ENCODE data around the gene PCOLCE2. TPM values are rescaled to one million over a fixed set of nuclear protein-coding genes. Genes with fewer than 3 reads are reported as not detected.

The PCOLCE2 gene
- total and polyA plus RNA-seq, 10 of the 15 experiments (the other 5 are each of a cell fraction or from before 2014, with no cell fraction given), result 0.11 to 7.6 (median 0.40) TPM

GRCh38 chr3:142861926-142862325 is 27.0 kb downstream of the PCOLCE2 start:
- ChIA-PET SMC1A (ENCODE audit: uncharacterized antibody, unreplicated experiment) (no interaction called here), CTCF (no interaction called here), POLR2A (no interaction called here), RAD21 (ENCODE audit: unreplicated experiment) (no interaction called here)
- TF ChIP-seq, protein P1, sequence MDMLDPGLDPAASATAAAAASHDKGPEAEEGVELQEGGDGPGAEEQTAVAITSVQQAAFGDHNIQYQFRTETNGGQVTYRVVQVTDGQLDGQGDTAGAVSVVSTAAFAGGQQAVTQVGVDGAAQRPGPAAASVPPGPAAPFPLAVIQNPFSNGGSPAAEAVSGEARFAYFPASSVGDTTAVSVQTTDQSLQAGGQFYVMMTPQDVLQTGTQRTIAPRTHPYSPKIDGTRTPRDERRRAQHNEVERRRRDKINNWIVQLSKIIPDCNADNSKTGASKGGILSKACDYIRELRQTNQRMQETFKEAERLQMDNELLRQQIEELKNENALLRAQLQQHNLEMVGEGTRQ (IDR thresholded peaks at IDR 0.05; ENCODE audit: borderline replicate concordance, low read depth, low read length), result no peak
- intact Hi-C loops (cut with micrococcal nuclease; ENCODE audit: unreplicated experiment), result no loop called here
- no peak overlapping the region for H3K9ac ChIP-seq (ENCODE audit: control insufficient read depth, insufficient read depth, low read length)
- H3K27ac ChIP-seq (ENCODE audit: control insufficient read depth, insufficient read depth), result no peak overlapping the region
- H3K27me3 ChIP-seq (replicated peaks in 1 of 2; ENCODE audit: control insufficient read depth in 2 of 2, insufficient read depth in 2 of 2, low read length in 1 of 2), result no peaks in the 10 kb centered on the region
- no peaks in the 10 kb centered on the region for H3K36me3 ChIP-seq (ENCODE audit: control insufficient read depth in 2 of 2, insufficient read depth in 2 of 2, low read length in 1 of 2)
- H3K9me3 ChIP-seq (replicated peaks; ENCODE audit: control insufficient read depth, insufficient read depth, low read length), result no peaks in the 10 kb centered on the region
- H4K20me1 ChIP-seq (ENCODE audit: control insufficient read depth, insufficient read depth), result no peaks in the 10 kb centered on the region; the same call in 1 of the 2 replicates
- no peak for DNase-seq (ENCODE audit: low read depth, low spot score)
- H3K4me3 ChIP-seq, result no peak overlapping the region
- H3K4me1 ChIP-seq (ENCODE audit: control insufficient read depth, insufficient read depth, low read length), result no peaks in the 10 kb centered on the region
- no peak for ATAC-seq
- H2AFZ ChIP-seq (ENCODE audit: control insufficient read depth, low read depth, low read length), result no peak overlapping the region
- in situ Hi-C loops (cut with MboI), result no loop called here
- no peaks in the 10 kb centered on the region for H3K79me2 ChIP-seq (ENCODE audit: control insufficient read depth, insufficient read depth, low read length)
- FAIRE-seq, result no peak
- H3K4me2 ChIP-seq (ENCODE audit: control insufficient read depth, insufficient read depth), result no peak overlapping the region
- 55% methylated on average over 4 of the region's 4 CpGs for WGBS (ENCODE audit: insufficient coverage, insufficient replicate concordance, low lambda C conversion rate, missing lambda C conversion rate)
- no TSS peak for BruUV-seq (replicated peaks)

DNA sequence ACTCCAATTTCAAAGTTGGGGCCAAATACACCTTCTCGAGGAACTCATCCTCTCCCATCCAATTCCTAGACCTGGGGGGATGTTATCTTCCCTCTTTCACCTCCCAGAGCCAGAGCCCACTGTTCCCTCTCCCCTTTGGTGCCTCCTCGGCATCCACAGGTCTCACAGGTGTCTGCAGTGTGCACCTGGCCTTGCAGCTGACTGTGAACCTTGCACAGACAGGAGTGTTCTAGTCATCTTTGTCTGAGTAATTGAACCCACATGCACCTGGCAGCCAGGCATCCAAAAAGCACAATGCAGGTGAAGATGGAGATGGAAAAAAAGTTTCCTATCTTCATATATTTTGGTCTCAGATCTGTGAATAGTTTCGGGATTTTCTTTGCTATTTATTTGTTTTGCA is 30.8 kb downstream of the PCOLCE2 start:
- DNase-seq (ENCODE audit: low read depth, low spot score) (no peak), ATAC-seq (no peak), FAIRE-seq (no peak)
- WGBS (ENCODE audit: insufficient coverage, insufficient replicate concordance, low lambda C conversion rate, missing lambda C conversion rate), result 0% methylated on average over 3 of the region's 3 CpGs
- ChIA-PET CTCF (interaction anchor here (1.2 kb wide), 1 partner anchor 149 kb away, joined by 3 read pairs; no protein-coding TSS in a partner anchor), SMC1A (ENCODE audit: uncharacterized antibody, unreplicated experiment) (no interaction called here), RAD21 (ENCODE audit: unreplicated experiment) (no interaction called here), POLR2A (no interaction called here)
- H3K4me3 ChIP-seq, result no peak overlapping the region
- BruUV-seq (replicated peaks), result no TSS peak
- H4K20me1 ChIP-seq (ENCODE audit: control insufficient read depth, insufficient read depth), result no peaks in the 10 kb centered on the region; the same call in 1 of the 2 replicates
- no peaks in the 10 kb centered on the region for H3K79me2 ChIP-seq (ENCODE audit: control insufficient read depth, insufficient read depth, low read length)
- H3K4me1 ChIP-seq (ENCODE audit: control insufficient read depth, insufficient read depth, low read length), result no peaks in the 10 kb centered on the region
- H3K9ac ChIP-seq (ENCODE audit: control insufficient read depth, insufficient read depth, low read length), result no peak overlapping the region
- H2AFZ ChIP-seq (ENCODE audit: control insufficient read depth, low read depth, low read length), result no peak overlapping the region
- H3K9me3 ChIP-seq (replicated peaks; ENCODE audit: control insufficient read depth, insufficient read depth, low read length), result no peaks in the 10 kb centered on the region
- TF ChIP-seq SMAD5 (IDR thresholded peaks at IDR 0.05; ENCODE audit: low read depth) (no peak), MTA3 (IDR thresholded peaks at IDR 0.05; ENCODE audit: borderline replicate concordance, low read length) (no peak), RELB (IDR thresholded peaks at IDR 0.05; ENCODE audit: low read depth) (no peak), IKZF1 (conservative IDR thresholded peaks at IDR 0.05) (no peak), NFIC (IDR thresholded peaks at IDR 0.05; ENCODE audit: low read depth, low read length) (no peak), KAT2A (conservative IDR thresholded peaks at IDR 0.05; ENCODE audit: control insufficient read depth, low read depth, low read length) (no peak), BACH1 (IDR thresholded peaks at IDR 0.05; ENCODE audit: borderline replicate concordance) (no peak)
- TF ChIP-seq, protein P2, sequence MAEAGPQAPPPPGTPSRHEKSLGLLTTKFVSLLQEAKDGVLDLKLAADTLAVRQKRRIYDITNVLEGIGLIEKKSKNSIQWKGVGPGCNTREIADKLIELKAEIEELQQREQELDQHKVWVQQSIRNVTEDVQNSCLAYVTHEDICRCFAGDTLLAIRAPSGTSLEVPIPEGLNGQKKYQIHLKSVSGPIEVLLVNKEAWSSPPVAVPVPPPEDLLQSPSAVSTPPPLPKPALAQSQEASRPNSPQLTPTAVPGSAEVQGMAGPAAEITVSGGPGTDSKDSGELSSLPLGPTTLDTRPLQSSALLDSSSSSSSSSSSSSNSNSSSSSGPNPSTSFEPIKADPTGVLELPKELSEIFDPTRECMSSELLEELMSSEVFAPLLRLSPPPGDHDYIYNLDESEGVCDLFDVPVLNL (IDR thresholded peaks at IDR 0.05; ENCODE audit: low read depth, low read length), result no peak
- in situ Hi-C loops (cut with MboI) (no loop called here), intact Hi-C loops (cut with micrococcal nuclease; ENCODE audit: unreplicated experiment) (no loop called here)
- no peak overlapping the region for H3K27ac ChIP-seq (ENCODE audit: control insufficient read depth, insufficient read depth)
- no peak overlapping the region for H3K4me2 ChIP-seq (ENCODE audit: control insufficient read depth, insufficient read depth)
- no peaks in the 10 kb centered on the region for H3K36me3 ChIP-seq (ENCODE audit: control insufficient read depth in 2 of 2, insufficient read depth in 2 of 2, low read length in 1 of 2)
- no peaks in the 10 kb centered on the region for H3K27me3 ChIP-seq (replicated peaks in 1 of 2; ENCODE audit: control insufficient read depth in 2 of 2, insufficient read depth in 2 of 2, low read length in 1 of 2)

Data from GM12878 (cell line).